AG04449 (cell line): Measurements from ENCODE around the gene BRSK1.

Source experiments
- CTCF ChIA-PET: fragments of 350-600 bp; formaldehyde crosslinking; extraction: SDS; loops from one replicate; lab custom pipeline; 2021; ENCODE audit warnings: antibody characterized with exemption; lab: Yijun Ruan, JAX
- POLR2A ChIA-PET: fragments of 400-600, 350-600 bp; formaldehyde crosslinking; extraction: SDS; loops from one replicate; lab custom pipeline; 2020; ENCODE audit warnings: antibody characterized with exemption, inconsistent platforms; lab: Yijun Ruan, JAX
- DNase-seq: peaks from one replicate; pipeline ENCODE4 v3.0.0-alpha.2; 2010; ENCODE audit warnings: low read depth, low spot score
- H3K4me3 ChIP-seq: 2 replicates; pipeline ENCODE4 v1.5.1; 2011; ENCODE audit warnings: low read depth, mild to moderate bottlenecking, control low read depth, low read length
- TF ChIP-seq, protein P1 (sequence below): IDR thresholded peaks from one replicate; pipeline ENCODE4 v1.5.1; 2011; ENCODE audit warnings: mild to moderate bottlenecking, moderate library complexity, low read length, control low read depth, inconsistent platforms; ENCODE audit not compliant: insufficient read depth; ENCODE audit errors: missing control alignments

Gene BRSK1

DNA sequence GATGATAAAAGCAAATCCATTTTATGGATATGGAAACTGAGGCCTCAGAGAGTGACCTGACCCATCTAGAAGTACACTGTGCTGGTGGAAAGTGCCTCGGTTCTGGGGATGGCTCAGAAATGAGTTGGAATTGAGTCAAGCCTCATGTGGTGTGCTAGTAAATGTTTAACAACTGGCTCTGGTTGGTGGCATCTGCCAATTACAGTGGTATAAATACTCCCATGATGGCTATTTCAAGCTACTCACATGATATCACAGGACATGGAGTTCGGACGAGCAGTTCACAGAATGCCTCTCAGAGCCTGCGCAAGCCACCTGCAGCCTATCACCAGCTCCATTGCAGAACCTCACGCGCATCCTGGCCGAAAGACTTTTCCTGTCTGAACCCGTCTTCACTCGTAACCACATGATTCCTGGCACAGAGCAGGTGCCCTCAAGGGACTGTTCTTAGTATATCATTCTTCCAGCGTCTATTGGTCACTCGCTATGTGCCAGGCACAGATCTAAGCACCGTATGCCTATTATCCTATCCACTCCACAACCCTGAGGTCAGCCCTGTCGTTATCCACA lies 32.2 kb downstream of the BRSK1 start:
- H3K4me3 ChIP-seq, result no peak overlapping the region
- no peak for DNase-seq
- ChIA-PET POLR2A (no interaction called here), CTCF (interaction anchor here (1.2 to 14.1 kb wide), 2 partner anchors 13 to 67 kb away, joined by 3 to 135 read pairs; no protein-coding TSS in a partner anchor)
- TF ChIP-seq, protein P1, sequence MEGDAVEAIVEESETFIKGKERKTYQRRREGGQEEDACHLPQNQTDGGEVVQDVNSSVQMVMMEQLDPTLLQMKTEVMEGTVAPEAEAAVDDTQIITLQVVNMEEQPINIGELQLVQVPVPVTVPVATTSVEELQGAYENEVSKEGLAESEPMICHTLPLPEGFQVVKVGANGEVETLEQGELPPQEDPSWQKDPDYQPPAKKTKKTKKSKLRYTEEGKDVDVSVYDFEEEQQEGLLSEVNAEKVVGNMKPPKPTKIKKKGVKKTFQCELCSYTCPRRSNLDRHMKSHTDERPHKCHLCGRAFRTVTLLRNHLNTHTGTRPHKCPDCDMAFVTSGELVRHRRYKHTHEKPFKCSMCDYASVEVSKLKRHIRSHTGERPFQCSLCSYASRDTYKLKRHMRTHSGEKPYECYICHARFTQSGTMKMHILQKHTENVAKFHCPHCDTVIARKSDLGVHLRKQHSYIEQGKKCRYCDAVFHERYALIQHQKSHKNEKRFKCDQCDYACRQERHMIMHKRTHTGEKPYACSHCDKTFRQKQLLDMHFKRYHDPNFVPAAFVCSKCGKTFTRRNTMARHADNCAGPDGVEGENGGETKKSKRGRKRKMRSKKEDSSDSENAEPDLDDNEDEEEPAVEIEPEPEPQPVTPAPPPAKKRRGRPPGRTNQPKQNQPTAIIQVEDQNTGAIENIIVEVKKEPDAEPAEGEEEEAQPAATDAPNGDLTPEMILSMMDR, result no peak

DNA sequence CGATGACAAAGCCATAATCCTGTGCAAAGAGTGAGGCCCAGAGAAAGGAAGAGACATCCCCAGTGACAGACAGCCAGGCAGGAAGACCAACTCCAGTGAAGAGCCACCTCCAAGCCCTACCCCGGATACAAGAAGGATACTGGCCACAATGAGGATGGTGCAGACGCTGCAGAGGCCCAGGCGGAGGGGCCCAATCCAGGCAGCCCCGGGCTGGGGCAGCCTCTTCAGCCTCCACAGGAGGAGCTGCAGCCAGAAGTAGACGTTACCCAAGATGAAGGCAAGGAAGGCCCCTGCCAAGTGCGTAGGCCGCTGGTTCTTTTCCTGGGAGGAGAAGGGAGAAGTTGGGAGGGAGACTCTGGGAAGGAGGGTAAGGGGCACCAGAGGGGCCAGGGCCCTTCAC lies 32.8 kb downstream of the BRSK1 start:
- ChIA-PET POLR2A (no interaction called here), CTCF (interaction anchor here (0.8 to 14.1 kb wide), 4 partner anchors 10 to 66 kb away, joined by 3 to 135 read pairs (median 7); no protein-coding TSS in a partner anchor)
- no peak overlapping the region for H3K4me3 ChIP-seq
- TF ChIP-seq, protein P1, result no peak
- no peak for DNase-seq

DNA sequence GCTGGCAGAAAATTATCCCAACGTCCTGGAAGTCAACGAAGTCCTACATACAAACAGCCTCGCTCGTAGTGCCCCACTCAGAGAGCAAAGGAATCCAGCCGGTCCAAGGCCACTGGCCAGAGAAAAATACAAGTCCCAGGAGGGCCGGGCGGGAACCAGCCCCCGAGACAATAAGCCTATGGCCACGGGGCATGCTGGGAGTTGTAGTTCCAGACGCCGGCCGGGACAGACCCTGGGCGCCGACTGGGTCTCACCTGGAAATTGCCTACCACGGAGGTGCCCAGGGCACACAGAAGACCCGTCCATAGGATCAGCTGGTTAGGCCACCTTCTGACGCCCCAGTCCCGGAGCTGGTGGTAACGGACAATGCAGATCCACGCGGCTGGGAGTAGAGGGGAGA lies 36.0 kb downstream of the BRSK1 start:
- H3K4me3 ChIP-seq, result peak overlapping the region; percentile 33
- TF ChIP-seq, protein P1, result no peak
- no peak for DNase-seq
- ChIA-PET CTCF (interaction anchor here (1.5 to 14.1 kb wide), 4 partner anchors 16 to 148 kb away, joined by 3 to 135 read pairs (median 4); no protein-coding TSS in a partner anchor), POLR2A (no interaction called here)

DNA sequence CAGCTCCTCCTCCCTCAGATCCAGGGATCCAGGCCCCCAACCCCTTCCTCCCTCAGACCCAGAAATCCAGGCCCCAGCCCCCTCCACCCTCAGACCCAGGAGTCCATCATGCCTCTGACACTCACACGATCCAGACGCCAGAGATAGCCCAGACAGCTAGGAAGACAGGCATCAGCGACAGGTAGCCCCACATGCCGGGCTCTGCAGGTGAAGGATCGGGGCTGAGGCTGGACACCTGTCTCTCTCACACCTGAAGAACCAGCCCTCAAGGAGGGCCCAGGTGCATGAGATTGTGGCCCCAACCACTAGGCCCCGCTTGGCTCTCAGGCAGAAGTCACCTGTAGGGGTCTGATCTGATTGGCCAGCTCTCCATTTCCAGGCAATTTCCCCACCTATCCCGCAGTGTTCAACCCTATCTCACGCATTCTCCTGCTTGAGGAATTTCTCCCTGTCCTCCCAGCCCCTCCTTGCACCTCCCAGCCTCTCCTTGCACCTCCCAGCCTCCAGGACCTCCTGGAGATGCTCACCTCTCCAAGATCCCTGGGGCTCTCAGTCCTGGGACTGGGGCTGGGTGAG lies 37.1 kb downstream of the BRSK1 start:
- TF ChIP-seq, protein P1, result no peak
- H3K4me3 ChIP-seq, result no peak overlapping the region
- ChIA-PET CTCF (interaction anchor here (1.3 to 14.1 kb wide), 6 partner anchors 17 to 147 kb away, joined by 3 to 135 read pairs (median 4); partner anchors contain the start of gene TMEM238), POLR2A (no interaction called here)
- DNase-seq, result no peak

- CTCF ChIA-PET, result interaction anchor here (1.3 to 14.1 kb wide), 4 partner anchors 11 to 62 kb away, joined by 3 to 135 read pairs (median 5); partner anchors contain the start of gene TMEM238
- POLR2A ChIA-PET, result interaction anchor here (0.7 kb wide), 1 partner anchor 62 kb away, joined by 3 read pairs; no protein-coding TSS in a partner anchor
- TF ChIP-seq, protein P1, result no peak
Measured at GRCh38 chr19:55321466-55322137, 37.8 kb downstream of the BRSK1 start.

More at GRCh38 chr19:55321466-55322137, 37.8 kb downstream of the BRSK1 start:
- no peak for DNase-seq
- H3K4me3 ChIP-seq, result no peak overlapping the region
